ENCODE data around the gene ABLIM3. TPM values are rescaled to one million over a fixed set of nuclear protein-coding genes. Genes with fewer than 3 reads are reported as not detected.
A peak's percentile ranks its signal among the peaks of the same experiment; 100 is the strongest.

Gene ABLIM3
- total and polyA plus RNA-seq, 2 donors (not counting 3 experiments of a cell fraction or from before 2014, with no cell fraction given), result 16.7 to 42.1 TPM

DNA sequence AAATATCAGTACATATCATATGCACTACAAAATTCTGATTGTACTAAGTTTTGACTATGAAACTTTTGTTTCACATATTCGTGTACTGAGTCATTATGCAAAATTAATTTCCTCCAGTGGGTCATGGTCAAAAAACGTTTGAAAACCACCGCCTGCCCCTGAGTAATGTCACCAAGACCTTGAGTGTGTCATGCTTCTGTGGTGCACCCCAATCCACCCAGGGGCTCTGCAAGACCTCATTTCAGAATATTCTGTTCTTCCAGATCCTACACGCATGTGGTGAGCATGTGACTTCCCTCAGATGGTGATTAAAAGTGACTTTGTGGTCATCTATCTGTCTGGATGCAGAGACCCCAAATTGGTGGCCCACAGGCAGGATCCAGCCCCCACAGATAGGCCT is 31.0 kb downstream of the ABLIM3 start:
- POLR2A ChIA-PET, result no interaction called here
- H3K9me1 ChIP-seq (replicated peaks; ENCODE audit: control insufficient read depth, extremely low read depth, insufficient read depth, low read length), result no peaks in the 10 kb centered on the region
- H4K20me1 ChIP-seq (replicated peaks; ENCODE audit: control insufficient read depth, extremely low read depth, insufficient read depth, low read length), result no peaks in the 10 kb centered on the region
- H2AFZ ChIP-seq (ENCODE audit: low read depth, low read length), result no peak overlapping the region
- CTCF ChIA-PET, result no interaction called here
- dilution Hi-C loops (cut with MboI; ENCODE audit: extremely low pct_ligation_motif_present, low sequenced_read_pairs) (no loop called here), intact Hi-C loops (cut with micrococcal nuclease) (no loop called here)
- DNase-seq (ENCODE audit: low read depth, low spot score), result peak; percentile 28
- H3K4me3 ChIP-seq (replicated peaks in 1 of 3; ENCODE audit: insufficient read depth in 1 of 3, low read depth in 1 of 3, low read length in 3 of 3), result no peak overlapping the region
- peaks cover 36% of the 10 kb centered on the region for H3K4me1 ChIP-seq (ENCODE audit: control insufficient read depth, extremely low read depth, insufficient read depth, low read length)
- peak; percentile 67 for FAIRE-seq
- H3K4me2 ChIP-seq (ENCODE audit: insufficient read depth, low read length), result peak overlapping the region; percentile 40
- H3K36me3 ChIP-seq (ENCODE audit: control insufficient read depth in 2 of 2, extremely low read depth in 1 of 2, insufficient read depth in 2 of 2, low read length in 2 of 2), result no peaks in the 10 kb centered on the region
- no TSS peak for BruUV-seq (replicated peaks)
- no peak overlapping the region for H3K9ac ChIP-seq (replicated peaks; ENCODE audit: extremely low read depth, insufficient read depth, low read length)
- no peaks in the 10 kb centered on the region for H3K79me2 ChIP-seq (ENCODE audit: control insufficient read depth, insufficient read depth, low read length)
- peak overlapping the region; percentile 81 for H3K27ac ChIP-seq (ENCODE audit: insufficient read depth, low read depth, low read length)
- TF ChIP-seq FOS (IDR thresholded peaks at IDR 0.05; ENCODE audit: borderline replicate concordance, insufficient read depth, low read length) (peak; percentile 70), MYC (IDR thresholded peaks at IDR 0.05; ENCODE audit: low read depth, low read length) (no peak), POLR2AphosphoS5 (IDR thresholded peaks at IDR 0.05; ENCODE audit: insufficient read depth, low read depth, low read length) (peak; percentile 23)
- TF ChIP-seq, protein P1, sequence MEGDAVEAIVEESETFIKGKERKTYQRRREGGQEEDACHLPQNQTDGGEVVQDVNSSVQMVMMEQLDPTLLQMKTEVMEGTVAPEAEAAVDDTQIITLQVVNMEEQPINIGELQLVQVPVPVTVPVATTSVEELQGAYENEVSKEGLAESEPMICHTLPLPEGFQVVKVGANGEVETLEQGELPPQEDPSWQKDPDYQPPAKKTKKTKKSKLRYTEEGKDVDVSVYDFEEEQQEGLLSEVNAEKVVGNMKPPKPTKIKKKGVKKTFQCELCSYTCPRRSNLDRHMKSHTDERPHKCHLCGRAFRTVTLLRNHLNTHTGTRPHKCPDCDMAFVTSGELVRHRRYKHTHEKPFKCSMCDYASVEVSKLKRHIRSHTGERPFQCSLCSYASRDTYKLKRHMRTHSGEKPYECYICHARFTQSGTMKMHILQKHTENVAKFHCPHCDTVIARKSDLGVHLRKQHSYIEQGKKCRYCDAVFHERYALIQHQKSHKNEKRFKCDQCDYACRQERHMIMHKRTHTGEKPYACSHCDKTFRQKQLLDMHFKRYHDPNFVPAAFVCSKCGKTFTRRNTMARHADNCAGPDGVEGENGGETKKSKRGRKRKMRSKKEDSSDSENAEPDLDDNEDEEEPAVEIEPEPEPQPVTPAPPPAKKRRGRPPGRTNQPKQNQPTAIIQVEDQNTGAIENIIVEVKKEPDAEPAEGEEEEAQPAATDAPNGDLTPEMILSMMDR (IDR thresholded peaks at IDR 0.05; ENCODE audit: extremely low read depth in 1 of 2, insufficient read depth in 1 of 2, low read depth in 1 of 2, low read length in 2 of 2), result no peak
- TF ChIP-seq, protein P2, sequence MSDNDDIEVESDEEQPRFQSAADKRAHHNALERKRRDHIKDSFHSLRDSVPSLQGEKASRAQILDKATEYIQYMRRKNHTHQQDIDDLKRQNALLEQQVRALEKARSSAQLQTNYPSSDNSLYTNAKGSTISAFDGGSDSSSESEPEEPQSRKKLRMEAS (IDR thresholded peaks at IDR 0.05; ENCODE audit: insufficient read depth, insufficient read length), result no peak
- H3K27me3 ChIP-seq (ENCODE audit: control insufficient read depth in 2 of 2, insufficient read depth in 2 of 2, low read length in 2 of 2), result no peaks in the 10 kb centered on the region
- no peaks in the 10 kb centered on the region for H3K9me3 ChIP-seq (replicated peaks; ENCODE audit: control insufficient read depth, insufficient read depth, low read length)
